ENCODE results near the gene ZNF582. TPM values are rescaled to one million over a fixed set of nuclear protein-coding genes. Genes with fewer than 3 reads are reported as not detected.

The ZNF582 gene
- total RNA-seq = 4.1 and 4.4 TPM in 2 replicates

GRCh38 chr19:56393119-56394012, at the start of gene ZNF582:
Gene ZNF582 (minus strand): TSS chr19:56393534. CDS start chr19:56391752, 1,782 bp downstream.

GRCh38 chr19:56403764-56404704, 10.7 kb upstream of the ZNF582 start, which contains the start of gene ZNF583:
Gene ZNF583 (plus strand): TSS chr19:56404332. CDS start chr19:56407115, 2,783 bp downstream.

Other genes with a start within 250 kb of the ZNF582 start
- not detected in 2 replicates for gene GALP, start 217.5 kb downstream of the ZNF582 start, total RNA-seq
- gene ZSCAN5B, start 195.8 kb downstream of the ZNF582 start, total RNA-seq = not detected in 2 replicates
- gene ZSCAN5C, start 191.3 kb downstream of the ZNF582 start, total RNA-seq = not detected in 2 replicates
- 1.3 TPM in 1 of 2 replicates, not detected in the other for gene EDDM13, start 120.8 kb downstream of the ZNF582 start, total RNA-seq
- gene ZSCAN5A, start 78.7 kb downstream of the ZNF582 start, total RNA-seq = 2.6 and 7.9 TPM in 2 replicates
- 2.5 and 2.7 TPM in 2 replicates for gene ZNF583, start 10.8 kb upstream of the ZNF582 start, total RNA-seq
- 1.4 and 2.2 TPM in 2 replicates for gene ZNF667, start 83.8 kb upstream of the ZNF582 start, total RNA-seq
- gene ZNF471, start 114.3 kb upstream of the ZNF582 start, total RNA-seq = 0.46 and 0.99 TPM in 2 replicates
- 4.5 and 5.0 TPM in 2 replicates for gene ZFP28, start 145.4 kb upstream of the ZNF582 start, total RNA-seq
- 1.2 and 1.3 TPM in 2 replicates for gene ZNF470, start 173.9 kb upstream of the ZNF582 start, total RNA-seq
- gene ZNF71, start 201.8 kb upstream of the ZNF582 start, total RNA-seq = 6.6 and 7.3 TPM in 2 replicates
- not detected in 2 replicates for gene SMIM17, start 249.6 kb upstream of the ZNF582 start, total RNA-seq

Data from airway epithelial cell (primary cell).